HG03103 (cell line): ENCODE data around the gene BCAN.
"Not testable (repeated sequence)": the region's sequence is repeated elsewhere in the genome, so short reads cannot be mapped to it uniquely, and the experiment has no call there.

Source experiments
- ATAC-seq: cut with Tn5 transposase; IDR thresholded peaks from one replicate; pipeline ENCODE4 v1.9.1; 2021; ENCODE audit warnings: low read depth; ENCODE audit not compliant: unreplicated experiment

BCAN gene

GRCh38 chr1:156641761-156642264 is at the start of gene BCAN:
Gene BCAN (plus strand): TSS chr1:156642117. CDS start chr1:156646055, 3,938 bp downstream.
- no peak for ATAC-seq

GRCh38 chr1:156592158-156592909 is 49.6 kb upstream of the BCAN start:
- ATAC-seq = no peak

- ATAC-seq = no peak
Observed at GRCh38 chr1:156592910-156593660, 48.8 kb upstream of the BCAN start.

- no peak for ATAC-seq
Observed at GRCh38 chr1:156593661-156593989, 48.3 kb upstream of the BCAN start.

- no peak for ATAC-seq
Observed at GRCh38 chr1:156594190-156594589, 47.7 kb upstream of the BCAN start.

GRCh38 chr1:156595016-156595415 is 46.9 kb upstream of the BCAN start:
- ATAC-seq = no peak

- no peak for ATAC-seq
Observed at GRCh38 chr1:156596426-156596825, 45.5 kb upstream of the BCAN start.

- ATAC-seq = no peak
Observed at GRCh38 chr1:156598125-156598524, 43.8 kb upstream of the BCAN start.

GRCh38 chr1:156598731-156599432 is 43.0 kb upstream of the BCAN start:
- no peak for ATAC-seq

GRCh38 chr1:156599811-156600210 is 42.1 kb upstream of the BCAN start:
- no peak for ATAC-seq

GRCh38 chr1:156600733-156601121 is 41.2 kb upstream of the BCAN start:
- no peak for ATAC-seq

GRCh38 chr1:156601122-156601830 is 40.6 kb upstream of the BCAN start, which contains the start of gene GPATCH4:
Gene GPATCH4 (minus strand): TSS chr1:156601479.
- no peak for ATAC-seq

GRCh38 chr1:156601892-156602291 is 40.0 kb upstream of the BCAN start:
- ATAC-seq = no peak

GRCh38 chr1:156602557-156602993 is 39.3 kb upstream of the BCAN start:
- ATAC-seq = no peak

- not testable (repeated sequence) for ATAC-seq
Observed at GRCh38 chr1:156607344-156607743, 34.6 kb upstream of the BCAN start.

- no peak for ATAC-seq
Observed at GRCh38 chr1:156608036-156608674, 33.8 kb upstream of the BCAN start.

GRCh38 chr1:156608981-156609380 is 32.9 kb upstream of the BCAN start:
- no peak for ATAC-seq

- ATAC-seq = not testable (repeated sequence)
Observed at GRCh38 chr1:156610072-156610471, 31.8 kb upstream of the BCAN start.

GRCh38 chr1:156612666-156613065 is 29.3 kb upstream of the BCAN start:
- ATAC-seq = no peak

GRCh38 chr1:156615946-156616345 is 26.0 kb upstream of the BCAN start:
- ATAC-seq = no peak
